ENCODE measurements around the gene PRM3.

PRM3 gene

DNA sequence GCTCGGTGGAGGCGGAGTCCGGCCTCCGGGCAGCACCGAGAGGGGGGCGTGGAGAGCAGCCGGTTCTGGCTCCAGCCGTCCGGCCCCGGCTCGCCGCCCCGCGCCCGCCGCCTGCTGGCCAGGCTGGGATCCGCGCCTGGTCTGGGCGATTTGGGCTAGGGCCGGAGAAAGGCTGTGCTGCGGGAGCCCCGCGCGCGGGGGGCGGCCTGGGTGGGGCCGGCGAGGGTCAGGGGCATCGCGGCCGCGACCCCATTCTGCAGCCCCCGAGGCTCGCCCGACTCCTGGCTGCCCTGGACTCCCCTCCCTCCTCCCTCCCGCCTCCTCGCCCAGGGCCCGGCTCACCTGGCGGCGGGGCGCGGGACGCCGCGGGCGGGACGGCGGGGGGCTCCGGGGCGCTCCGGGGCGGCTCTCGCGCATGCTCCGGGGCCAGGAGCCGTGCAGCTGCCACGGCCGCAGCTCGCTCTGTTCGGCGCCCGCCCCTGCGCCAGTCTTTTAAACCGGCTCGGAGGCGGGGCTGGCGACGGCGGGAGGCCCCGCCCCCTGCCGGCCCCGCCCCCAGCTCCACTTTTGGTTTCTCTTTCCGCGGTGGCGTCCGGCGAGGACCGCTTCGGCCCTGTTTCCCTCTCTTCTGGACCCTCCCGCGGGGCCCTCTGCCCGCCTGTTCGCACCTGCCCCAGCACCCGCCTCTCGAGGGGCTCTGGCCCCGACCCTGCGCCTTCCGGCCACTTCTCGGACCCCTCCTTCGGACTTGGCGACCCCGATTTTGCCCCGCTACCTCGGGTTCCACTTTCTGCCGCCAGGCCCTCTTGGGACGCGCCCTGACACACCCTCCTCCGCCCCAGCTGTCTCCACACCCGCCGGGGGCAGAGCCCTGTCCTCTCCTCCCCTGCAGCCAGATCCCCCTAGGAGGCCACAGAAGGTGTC, 17.4 kb downstream of the PRM3 start, which contains the start of gene SOCS1:
SOCS1 (minus strand) TSS at position 468 of the 924 bp plus-strand sequence. CDS start 726 bp downstream, outside the sequence.
- TF ChIP-seq, protein P1, sequence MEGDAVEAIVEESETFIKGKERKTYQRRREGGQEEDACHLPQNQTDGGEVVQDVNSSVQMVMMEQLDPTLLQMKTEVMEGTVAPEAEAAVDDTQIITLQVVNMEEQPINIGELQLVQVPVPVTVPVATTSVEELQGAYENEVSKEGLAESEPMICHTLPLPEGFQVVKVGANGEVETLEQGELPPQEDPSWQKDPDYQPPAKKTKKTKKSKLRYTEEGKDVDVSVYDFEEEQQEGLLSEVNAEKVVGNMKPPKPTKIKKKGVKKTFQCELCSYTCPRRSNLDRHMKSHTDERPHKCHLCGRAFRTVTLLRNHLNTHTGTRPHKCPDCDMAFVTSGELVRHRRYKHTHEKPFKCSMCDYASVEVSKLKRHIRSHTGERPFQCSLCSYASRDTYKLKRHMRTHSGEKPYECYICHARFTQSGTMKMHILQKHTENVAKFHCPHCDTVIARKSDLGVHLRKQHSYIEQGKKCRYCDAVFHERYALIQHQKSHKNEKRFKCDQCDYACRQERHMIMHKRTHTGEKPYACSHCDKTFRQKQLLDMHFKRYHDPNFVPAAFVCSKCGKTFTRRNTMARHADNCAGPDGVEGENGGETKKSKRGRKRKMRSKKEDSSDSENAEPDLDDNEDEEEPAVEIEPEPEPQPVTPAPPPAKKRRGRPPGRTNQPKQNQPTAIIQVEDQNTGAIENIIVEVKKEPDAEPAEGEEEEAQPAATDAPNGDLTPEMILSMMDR (IDR thresholded peaks at IDR 0.05; ENCODE audit: insufficient read depth, missing control alignments), result peak; percentile 54
- FAIRE-seq (no peak), DNase-seq (ENCODE audit: insufficient read length, low spot score) (peak; percentile 67)

DNA sequence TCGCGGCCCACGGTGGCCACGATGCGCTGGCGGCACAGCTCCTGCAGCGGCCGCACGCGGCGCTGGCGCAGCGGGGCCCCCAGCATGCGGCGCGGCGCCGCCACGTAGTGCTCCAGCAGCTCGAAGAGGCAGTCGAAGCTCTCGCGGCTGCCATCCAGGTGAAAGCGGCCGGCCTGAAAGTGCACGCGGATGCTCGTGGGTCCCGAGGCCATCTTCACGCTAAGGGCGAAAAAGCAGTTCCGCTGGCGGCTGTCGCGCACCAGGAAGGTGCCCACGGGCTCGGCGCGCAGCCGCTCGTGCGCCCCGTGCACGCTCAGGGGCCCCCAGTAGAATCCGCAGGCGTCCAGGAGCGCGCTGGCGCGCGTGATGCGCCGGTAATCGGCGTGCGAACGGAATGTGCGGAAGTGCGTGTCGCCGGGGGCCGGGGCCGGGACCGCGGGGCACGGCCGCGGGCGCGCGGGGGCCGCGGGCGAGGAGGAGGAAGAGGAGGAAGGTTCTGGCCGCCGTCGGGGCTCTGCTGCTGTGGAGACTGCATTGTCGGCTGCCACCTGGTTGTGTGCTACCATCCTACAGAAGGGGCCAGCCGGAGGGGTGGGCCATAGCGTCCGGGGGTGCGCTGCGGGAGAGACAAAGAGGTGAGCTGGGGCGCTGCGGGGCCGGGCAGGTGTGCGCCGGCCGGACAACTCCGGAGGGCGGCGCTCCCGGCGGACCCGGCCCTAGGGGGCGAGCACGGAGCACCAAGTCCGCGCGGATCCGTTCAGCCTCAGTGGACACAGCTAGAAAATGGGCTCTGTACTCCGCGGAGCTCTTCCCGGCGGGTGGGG, 18.3 kb downstream of the PRM3 start:
- FAIRE-seq, result no peak
- no peak for DNase-seq (ENCODE audit: insufficient read length, low spot score)
- TF ChIP-seq, protein P1 (IDR thresholded peaks at IDR 0.05; ENCODE audit: insufficient read depth, missing control alignments), result no peak

DNA sequence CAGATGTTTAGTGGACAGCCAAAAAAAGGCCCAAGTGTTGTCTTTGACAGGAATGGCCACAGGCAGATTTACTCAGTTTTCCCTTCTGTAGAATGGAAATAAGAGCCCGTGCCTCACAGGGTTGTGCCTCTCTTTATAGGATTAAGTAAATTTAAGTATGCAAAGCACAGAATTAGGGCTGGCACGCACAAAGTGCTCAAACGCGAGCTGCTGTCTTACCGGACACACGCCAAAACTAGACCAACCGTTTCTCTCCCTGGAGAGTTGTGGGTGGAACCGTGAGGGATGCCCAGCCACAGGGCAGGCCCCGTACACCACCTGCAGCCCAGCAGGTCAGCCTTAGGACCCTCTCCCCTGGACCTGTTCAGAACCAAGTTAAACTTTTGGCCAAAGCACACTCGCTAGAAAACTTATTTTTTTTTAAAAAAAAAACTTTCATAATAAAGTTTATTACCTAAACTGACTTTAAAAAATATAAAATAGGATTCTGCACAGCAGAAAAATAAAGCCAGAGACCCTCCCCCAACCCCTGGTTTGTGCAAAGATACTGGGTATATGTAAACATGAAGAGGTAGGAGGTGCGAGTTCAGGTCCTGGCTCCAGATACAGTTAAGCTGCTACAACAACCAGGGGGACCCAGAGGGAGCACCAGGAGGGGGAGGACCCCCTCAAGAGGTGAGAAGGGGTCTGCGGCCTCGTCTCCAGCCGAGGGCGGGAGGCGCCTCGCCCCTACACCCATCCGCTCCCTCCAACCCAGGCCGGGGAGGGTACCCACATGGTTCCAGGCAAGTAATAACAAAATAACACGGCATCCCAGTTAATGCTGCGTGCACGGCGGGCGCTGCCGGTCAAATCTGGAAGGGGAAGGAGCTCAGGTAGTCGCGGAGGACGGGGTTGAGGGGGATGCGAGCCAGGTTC, 19.2 kb downstream of the PRM3 start:
- FAIRE-seq (no peak), DNase-seq (ENCODE audit: insufficient read length, low spot score) (no peak)
- TF ChIP-seq, protein P1 (IDR thresholded peaks at IDR 0.05; ENCODE audit: insufficient read depth, missing control alignments), result no peak

DNA sequence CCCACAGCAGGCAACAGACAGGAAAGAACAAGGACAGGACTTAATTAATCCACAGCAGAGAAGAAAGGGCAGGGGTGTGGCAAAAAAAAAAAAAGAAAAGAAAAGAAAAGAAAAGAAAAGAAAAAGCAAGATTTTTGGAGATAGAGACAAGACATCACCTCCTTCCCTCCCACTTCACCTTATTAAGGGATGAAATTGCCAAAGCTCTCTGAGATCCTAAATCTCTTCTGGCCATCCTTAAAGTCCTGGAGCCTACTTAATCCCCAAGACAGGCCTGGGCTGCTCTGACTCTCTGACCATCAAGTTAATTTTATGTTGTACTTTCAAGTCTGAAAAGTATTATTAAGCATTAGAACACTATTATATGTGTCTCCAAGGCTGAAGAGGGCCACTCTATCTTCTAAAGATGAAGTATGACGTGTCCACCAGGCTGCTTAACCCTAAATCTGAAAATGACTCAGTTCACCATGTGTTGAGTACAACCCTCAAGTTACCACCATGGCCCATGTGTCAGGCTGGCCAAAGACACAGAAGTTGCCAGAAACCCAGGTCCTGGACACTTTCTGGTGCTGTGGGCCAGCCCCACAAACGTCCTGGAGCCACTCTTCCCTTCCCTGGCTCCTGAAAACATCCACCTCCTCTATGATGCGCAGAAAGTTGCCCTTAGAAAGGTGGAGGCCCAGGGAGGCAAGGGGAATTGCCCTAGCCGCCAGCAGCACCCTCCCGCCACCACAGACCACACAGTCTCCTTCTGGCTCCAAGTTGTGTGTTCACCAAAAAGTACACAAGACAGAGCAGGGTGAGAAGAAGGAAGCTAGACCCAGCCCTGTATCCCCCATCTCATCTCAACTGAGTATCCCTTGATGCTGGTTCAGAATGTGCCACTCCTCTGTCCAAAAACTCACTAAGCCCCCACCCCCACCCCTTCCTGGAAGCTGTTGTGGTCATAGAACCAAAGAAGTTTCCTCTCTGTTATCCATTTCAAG, 20.1 kb downstream of the PRM3 start:
- FAIRE-seq (no peak), DNase-seq (ENCODE audit: insufficient read length, low spot score) (no peak)
- TF ChIP-seq, protein P1 (IDR thresholded peaks at IDR 0.05; ENCODE audit: insufficient read depth, missing control alignments), result no peak

DNA sequence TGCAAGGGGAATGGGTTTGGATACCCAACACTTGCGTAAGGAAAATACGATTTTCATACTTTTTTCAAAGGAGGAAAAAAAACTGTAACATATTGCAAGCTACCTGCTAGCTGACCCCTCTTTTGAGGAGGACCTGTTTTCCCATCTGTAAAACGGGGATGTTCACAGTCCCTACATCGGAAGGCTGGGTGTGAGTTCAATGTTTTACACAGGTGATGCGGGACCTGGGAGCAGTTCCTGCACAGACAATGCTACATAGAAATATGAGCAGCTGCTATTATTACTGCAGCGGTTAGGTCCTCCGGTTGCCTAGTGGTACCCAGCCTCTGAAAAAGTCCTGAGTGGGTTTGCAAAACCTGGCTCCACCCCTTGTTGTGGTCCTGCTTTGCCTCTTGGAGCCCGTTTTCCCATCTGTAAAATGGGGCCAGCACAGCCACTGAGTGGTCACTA, 20.9 kb downstream of the PRM3 start:
- DNase-seq (ENCODE audit: insufficient read length, low spot score) (no peak), FAIRE-seq (no peak)
- TF ChIP-seq, protein P1 (IDR thresholded peaks at IDR 0.05; ENCODE audit: insufficient read depth, missing control alignments), result no peak

Data from D721Med (cell line).